ENCODE results near the gene SPOCK2.

DNA sequence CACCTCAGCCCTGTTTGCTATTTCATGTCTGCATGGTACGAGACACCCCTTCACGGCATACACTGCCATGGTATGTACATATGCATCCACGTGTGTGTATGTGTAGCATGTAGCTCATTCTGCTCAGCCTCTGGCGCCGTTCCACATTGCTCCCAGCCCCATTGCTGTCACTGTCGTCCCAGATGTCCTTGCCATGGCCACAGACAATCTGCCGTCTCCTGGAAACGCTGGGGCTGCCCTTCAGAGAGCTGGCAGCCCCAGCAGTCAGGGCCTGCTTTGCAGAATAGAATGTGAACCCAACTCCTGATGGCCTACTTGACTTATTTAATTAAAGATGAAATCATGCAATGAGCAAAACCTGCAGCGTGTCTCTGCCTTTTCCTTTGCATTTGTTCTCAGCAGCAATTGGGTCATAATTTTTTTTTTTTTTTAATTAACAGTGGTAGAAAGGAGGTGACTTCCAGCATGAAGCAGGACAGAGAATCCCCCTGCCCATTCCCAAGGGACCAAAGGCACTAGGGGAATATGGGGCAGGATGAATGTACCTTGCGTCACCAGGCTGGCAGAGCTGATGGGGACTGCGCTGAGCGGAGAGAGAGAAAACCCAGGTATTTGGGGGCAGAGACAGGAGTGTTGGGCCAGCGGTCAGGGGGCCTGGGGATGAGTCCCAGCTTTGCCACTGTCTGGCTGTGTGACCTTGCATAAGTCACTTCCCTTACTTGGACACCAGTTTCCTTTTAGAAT lies 75.0 kb downstream of the SPOCK2 start:
- TF ChIP-seq CTCF (conservative IDR thresholded peaks at IDR 0.05) (no peak), ZFX (IDR thresholded peaks at IDR 0.05) (no peak)
